ENCODE measurements around the gene CDK4.

The CDK4 gene

DNA sequence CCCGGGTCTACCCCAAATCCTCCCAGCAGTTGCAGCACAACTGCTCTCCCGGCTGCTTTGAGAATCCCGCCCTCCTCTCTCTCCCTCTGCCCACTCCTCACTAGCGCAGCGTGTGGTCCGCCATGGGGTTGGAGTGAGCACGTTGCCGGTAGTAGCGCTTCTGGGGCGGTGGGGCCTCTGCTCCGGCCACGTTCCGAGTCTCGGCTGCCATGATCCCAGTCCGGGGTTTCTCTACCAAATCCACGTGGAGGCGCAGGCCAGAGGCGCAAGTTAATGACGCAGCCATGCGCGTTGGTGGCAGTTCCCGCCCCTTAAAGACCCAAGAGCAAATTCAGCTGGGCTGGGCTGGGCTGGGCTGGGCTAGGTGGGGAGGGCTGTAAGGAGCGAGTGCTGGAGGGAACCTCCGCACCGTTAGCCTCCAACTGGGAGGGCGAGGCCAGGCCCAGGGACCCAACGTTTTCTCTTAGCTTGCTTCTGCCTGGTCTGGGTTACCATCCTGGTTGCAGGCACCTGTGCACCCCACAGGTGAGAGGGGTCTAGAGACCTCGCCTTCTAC is 19.8 kb upstream of the CDK4 start, which contains the start of gene METTL1:
Gene METTL1 (minus strand): TSS at position 233 of the 556 bp plus-strand sequence. CDS start 22 bp downstream, at position 211.
- peak; percentile 96 for DNase-seq (ENCODE audit: low spot score)

DNA sequence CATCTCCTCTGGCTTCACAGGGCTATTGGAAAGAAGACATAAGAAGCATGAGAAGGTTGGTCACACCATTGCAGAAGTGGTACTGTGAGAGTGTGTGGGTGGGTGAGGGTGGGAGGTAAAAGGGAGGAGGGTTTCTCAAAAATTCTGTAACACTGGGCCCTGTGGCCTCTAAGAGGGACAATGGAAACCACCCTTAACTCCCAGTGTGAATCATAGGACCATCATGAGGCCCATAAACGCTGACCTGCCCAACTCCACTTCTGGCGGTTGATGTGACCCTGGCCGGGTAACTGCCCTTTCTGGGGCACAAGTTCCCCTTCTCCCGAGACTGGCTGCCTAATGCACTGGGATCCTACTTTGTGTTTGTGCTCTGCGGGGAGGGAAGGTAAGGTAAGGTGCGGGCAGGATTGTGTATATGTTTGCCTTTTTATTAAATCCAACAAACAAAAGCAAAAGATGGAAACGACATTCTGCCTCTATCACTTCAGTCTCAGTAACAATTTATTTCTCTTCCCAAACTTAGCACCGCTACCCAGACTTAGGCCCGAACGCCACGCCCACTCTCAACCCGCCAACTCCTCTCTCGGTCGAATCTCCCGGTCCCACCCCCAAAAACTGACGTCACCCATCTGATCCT is 19.2 kb upstream of the CDK4 start:
- peak; percentile 87 for DNase-seq (ENCODE audit: low spot score)

DNA sequence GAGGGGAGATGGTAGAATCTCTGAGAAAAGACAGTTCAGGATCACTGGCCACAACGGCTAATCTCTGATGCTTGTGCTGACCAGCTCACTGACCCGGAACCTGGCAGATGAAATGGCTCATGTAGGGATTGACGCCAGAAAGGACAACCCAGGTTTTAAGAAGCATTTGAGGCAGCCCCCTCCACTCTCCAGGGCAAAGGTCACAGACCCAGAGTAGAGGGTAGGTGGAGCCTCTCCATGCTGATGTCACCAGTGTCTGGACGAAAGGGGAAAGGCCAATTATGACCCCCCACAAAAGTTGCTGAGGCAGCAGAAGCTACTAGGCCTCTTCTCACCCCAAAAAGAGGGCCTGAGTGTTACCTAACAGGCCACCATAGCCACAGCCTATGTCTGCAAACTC is 18.6 kb upstream of the CDK4 start:
- no peak for DNase-seq (ENCODE audit: low spot score)

DNA sequence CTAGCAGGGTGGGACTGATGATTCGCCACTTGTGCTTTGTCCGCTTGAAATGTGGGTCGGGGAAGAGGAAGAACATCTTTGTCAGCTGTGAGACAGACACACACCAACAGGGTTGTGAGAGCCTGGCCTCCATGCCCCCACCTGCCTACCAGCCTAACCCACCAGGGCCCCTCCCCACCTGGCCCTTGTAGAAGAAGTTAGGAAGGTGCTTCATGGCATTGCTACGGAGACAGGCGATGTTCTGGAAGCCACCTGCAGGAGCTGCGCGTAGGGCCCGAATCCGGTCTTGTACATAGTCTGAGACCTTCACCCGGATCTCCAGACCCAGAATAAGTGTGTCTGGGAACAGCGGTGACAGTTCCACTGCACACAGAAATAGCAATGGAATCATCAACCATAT is 17.5 kb upstream of the CDK4 start:
- no peak for DNase-seq (ENCODE audit: low spot score)

DNA sequence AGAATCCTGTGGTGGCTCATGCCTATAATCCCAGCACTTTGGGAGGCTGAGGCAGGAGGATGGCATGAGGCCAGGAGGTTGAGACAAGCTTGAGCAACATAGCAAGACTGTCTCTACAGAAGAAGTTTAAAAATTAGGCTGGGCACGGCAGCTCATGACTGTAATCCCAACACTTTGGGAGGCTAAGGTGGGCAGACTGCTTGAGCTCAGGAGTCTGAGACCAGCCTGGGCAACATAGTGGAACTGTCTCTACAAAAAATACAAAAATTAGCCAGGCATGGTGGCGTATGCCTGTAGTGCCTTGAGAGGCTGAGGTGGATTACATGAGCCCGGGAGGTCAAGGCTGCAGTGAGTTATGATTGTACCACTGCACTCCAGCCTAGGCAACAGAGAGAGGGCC is 15.8 kb upstream of the CDK4 start:
- DNase-seq (ENCODE audit: low spot score) = no peak

DNA sequence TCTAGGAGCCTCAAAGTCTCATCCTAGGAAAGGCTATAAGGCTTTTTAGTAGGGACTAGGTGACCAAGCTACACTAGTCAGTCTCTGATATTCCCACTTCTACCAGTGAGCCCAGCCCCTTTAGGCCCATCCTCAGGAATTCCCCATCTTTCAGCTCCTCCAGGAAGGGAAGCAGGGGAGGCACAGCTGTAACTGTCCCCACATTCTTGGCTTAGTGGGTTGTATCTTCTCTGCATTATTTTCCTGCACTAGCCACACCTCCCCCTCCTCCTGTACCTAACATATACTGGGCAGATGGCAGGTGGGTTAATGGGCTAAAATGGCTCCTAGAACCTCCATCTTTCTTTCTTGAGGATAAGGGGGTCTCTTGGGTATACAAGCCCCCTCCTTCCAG is 15.2 kb upstream of the CDK4 start:
- no peak for DNase-seq (ENCODE audit: low spot score)

DNA sequence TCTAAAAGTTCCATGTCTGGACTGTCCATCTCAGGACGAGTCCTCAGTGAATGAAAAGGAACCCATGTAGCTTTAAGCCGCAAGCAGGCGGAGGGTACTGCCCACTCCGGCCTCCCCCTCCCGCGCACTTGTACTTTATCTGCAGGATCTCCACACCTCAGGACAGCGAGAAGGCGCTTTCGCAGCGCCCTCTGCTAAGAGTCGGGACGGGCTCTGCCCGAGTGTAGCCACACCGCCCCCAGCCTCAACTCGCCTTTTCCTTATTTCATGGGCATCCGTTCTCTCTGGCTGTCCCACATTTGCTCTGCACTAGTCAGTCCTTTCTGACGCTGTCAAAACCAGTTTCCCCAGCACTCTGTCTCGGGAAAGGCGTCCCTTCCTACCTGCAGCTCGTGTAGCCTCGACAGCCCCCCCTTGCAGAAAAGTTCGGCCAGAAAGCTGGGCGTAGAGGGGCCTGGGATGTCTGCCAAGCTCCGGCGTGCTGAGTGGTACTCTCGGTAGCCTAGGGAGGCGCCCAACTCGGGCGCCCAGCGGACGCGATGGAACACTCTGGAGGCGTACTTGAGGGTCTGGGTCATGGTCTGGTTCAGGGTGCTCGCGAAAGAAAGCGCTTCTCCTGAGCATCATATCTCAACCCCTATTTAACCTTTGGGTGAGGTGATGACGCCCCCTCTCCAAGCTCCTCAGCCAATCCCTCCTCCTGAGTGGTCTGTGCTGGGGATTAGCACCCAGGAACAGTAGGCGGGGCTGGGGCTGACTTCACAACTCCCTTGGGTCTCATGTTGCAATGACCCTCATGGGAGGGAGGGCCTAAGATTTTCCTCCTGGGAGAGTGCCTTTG is 14.6 kb upstream of the CDK4 start, which contains the start of gene CYP27B1:
Gene CYP27B1 (minus strand): TSS at position 615 of the 841 bp plus-strand sequence. CDS start 37 bp downstream, at position 578.
- peak; percentile 31 for DNase-seq (ENCODE audit: low spot score)

DNA sequence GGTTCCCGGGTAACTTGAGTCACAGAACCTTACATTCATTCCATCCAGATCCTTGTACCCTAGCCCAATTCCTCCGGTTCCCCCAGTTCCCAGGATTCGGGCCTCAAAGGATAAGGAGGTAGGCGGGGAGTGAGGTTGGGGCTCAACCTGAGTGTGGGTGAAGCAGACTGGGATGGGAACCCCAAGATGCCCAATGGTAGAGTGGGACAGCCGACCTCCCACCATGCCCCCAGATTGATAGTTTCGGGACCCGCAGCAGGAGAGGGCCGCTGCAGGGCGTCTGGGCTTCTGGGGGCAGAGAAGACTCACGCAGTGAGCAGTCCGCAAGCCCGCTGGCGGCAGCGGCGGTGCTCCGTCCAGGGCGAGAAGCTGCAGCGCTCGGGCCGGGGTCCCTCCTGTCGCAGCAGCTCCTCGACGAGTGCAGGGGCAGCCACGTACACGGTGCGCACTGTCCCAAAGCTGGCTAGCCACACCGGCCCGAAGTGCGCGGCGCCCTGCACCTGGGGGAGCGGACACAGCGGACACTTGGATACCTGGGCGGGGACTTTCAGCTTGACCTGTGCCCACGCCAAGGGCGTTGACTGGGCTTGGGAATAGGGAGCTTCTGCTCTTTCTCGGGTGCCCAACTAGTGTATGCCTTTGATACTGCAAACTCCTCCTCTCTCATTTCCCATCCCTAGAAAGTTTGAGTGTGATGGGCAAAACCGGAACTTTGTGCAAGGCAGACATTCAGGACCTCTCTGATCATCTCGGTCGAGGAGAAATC is 13.8 kb upstream of the CDK4 start:
- no peak for DNase-seq (ENCODE audit: low spot score)

DNA sequence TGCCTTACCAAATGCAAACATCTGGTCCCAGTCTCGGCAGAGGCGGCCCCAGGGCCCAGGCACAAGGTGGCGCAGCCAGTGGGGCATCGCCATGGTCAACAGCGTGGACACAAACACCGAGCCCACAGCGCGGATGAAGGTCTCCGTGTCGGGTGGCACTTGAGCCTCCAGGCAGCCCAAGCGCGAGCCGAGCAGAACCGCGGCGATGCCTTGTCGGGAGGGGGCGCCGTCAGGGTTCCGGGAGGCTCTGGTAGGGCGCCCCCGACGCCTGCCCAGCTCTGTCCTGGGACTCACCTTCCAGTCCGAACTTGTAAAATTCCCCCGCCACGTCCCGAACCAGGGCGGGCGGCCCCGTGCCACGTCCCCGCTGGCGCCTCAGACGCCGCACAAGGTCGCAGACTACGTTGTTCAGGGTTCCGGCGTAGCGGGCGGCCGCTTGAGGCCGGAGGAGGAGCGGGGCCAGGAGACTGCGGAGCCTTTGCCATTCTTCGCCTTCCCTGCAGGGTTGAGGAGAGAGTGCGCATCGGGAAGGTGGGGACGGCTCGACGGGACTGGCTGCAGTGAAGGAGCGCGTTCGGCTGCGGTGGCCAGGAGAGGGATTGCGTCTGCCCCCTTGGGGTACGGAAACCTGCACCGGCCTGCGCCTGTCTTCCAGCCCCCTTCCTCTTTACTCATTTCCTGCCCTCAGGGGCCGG is 13.0 kb upstream of the CDK4 start:
- DNase-seq (ENCODE audit: low spot score) = peak; percentile 40

DNA sequence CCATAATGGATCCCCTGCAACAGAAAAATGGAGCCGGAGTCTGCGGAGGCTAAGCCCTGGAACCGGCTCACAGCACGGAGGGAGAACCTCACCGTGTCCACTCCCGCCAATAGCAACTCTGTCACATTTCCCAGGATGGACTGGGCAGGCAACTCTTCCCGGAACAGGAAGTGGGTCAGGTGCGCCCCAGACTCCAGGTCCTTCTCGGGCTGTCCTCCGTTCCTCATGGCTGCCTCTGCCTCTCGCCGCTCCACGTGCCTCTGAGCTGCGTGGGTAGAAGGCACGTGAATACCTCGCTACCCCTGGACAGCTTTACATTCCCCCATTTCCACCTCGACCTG is 12.5 kb upstream of the CDK4 start:
- DNase-seq (ENCODE audit: low spot score) = peak; percentile 26

DNA sequence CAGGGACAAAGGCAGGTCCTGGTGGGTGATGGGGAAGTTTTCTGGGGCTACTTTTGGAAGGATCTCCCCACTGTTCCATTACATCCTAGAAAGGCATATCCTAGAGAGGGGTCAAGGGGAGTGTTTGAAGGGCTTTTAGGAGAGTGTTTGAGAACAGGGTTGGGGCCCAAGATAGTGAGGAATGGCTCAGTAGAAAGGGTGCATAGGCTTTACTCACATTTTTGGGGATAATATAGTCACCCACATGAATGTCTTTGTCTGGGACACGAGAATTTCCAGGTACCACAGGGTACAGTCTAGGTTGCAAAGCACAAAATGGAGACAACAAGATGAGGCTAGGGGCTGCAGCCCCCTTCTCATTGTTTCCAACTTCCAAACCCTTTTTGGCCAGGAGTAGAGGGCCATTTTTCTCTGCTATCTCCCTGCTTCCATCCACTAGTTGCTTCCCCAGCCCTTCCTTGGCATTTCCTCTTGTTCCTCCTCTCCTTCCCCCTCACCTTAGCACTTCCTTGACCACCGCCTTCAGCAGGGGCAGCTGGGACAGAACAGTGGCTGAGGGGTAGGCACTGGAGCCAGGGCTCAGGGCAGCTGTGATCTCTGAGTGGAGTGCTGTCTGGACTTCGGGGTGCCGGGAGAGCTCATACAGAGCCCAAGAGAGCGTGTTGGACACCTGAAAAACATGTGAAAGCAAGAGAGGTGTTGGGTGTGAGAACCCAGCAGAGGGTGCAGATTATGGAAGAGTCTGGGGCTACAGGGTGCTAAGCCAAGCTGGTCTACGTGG is 12.0 kb upstream of the CDK4 start:
- DNase-seq (ENCODE audit: low spot score) = no peak

DNA sequence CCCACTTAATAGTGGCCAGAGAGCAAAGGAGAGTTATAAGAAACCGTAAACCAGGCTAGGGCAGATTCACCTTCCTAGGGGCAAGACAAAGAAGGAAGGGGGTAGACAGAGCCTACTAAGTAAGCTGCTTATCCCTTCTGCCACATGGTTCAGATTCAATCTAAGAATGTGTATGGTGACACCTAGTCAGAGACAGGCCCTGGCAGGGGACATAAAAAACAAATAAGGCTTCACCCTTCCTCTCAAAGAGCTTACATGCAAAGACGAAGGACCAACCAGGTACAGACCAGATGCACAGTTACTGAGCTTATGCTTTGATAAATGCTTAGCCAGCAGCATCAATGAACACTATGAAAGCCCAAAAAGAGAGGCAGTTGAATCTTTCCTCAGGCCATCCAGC is 10.4 kb upstream of the CDK4 start:
- no peak for DNase-seq (ENCODE audit: low spot score)

DNA sequence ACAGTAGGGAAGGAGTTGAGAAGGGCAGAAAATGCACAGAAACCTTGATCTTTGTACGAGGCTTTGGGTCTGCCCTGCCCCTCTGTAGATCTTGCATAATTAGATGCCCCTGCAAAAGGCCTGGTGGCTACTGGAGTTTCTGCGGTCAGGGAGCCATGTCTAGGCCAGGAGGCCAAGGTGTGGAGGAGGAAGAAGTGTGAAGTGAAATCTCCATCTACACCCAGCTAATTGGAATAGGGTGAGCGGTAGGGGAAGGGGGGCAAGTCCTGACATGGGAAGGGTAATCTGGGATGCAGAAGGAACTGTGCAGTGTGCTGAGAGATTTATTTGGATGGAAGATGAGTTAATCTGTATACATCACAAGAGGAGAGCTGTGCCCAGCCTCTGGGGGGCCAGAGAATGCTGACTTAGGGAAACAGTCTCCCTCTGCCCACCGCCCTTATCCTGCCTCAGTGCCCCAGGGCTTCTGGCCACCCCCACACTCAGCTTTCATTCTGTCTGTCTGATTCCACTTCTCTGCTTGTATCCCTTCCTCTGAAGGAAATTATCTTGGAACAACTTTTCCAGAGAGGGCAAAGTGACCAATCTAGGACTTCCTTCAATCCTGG is 9.4 kb upstream of the CDK4 start:
- DNase-seq (ENCODE audit: low spot score) = no peak

DNA sequence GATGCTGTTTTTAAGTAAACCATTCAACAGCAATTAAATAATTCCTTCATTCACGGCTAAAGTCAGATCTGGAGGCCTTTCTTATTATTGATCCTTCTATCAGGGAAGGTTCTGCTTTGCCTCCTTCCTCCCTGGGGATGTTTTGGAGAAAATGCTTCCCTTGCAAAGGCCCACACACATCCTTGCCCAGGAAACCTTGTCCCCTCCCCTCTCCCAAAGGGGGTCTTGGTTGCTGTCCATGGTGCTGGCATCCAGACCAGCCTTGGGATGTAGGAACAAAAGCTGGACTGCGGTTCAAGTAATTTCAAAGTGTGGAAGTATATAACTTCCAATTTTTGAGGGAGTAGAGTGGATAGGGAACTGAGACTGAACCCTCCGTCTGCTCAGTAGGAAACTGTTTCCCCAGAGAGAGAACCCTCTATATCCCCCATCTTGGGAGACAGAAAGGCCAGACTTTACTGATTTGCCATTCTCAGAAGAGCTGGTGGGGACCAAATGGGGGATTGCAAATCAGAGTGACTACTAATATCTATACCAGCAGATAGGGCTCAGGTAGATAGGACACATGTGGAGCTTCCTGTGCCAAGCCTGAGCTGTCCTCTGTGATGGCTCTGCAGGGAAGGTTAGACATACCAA is 8.4 kb upstream of the CDK4 start:
- DNase-seq (ENCODE audit: low spot score) = no peak

DNA sequence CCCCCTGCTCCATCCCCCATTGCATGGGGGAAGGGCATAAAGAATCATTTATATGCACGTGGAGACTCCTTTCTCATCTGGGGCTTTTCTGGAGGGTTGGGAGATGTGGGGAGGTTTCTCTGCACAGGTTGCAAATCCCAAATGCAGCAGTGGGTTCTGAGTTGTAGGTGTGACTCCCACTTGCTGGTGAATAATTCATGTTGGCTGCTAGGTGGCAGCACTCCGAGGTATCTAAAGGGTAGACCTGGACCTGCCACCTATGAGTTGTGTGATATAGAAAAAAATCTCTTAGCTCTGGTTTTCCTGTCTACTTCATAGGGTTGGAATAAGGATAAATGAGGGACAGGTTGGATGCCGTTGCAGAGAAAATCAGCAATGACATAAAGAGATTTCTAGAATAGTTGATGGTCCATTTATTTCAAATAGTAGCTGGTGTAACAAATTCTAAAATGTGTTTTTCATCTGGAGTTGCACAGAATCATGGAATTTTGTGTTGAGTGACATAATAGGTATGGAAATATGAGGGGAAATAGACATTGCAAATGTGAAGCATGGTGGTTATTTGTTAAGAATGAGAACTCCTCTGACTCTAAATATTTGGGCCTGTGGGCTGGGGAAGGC is 7.4 kb upstream of the CDK4 start:
- peak; percentile 58 for DNase-seq (ENCODE audit: low spot score)

DNA sequence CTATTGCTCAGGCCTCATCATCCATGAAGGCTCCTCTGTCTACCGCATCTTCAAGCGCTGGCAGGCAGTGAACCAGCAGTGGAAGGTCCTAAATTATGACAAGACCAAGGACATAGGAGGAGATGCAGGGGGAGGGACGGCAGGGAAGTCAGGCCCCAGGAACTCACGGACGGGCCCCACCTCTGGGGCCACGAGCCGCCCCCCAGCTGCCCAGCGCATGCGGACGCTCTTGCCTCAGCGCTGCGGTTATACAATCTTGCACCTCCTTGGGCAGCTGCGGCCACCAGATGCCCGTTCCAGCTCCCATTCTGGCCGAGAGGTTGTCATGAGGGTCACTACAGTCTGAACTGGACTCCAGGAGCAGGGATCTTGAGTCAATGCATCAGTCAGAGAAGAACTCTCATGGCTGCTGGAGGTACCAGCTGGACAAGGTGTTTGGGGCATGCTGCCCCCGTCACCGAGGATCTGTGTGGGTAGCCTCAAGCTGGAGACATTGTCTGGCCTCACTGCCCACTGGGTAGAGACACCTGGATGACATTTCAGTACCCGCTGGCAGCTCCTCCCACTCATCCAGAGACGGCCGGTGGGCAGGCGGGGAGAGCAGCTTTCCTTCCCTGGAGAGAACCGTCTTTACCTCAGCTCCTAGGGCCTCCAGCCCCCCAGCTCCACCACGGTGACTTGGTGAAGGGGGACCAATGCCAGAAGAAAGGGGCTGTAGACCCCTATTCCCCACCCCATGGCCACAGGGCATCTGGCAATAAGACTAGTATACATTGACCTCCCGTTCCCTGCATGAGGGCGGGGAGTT is 6.6 kb upstream of the CDK4 start:
- no peak for DNase-seq (ENCODE audit: low spot score)

DNA sequence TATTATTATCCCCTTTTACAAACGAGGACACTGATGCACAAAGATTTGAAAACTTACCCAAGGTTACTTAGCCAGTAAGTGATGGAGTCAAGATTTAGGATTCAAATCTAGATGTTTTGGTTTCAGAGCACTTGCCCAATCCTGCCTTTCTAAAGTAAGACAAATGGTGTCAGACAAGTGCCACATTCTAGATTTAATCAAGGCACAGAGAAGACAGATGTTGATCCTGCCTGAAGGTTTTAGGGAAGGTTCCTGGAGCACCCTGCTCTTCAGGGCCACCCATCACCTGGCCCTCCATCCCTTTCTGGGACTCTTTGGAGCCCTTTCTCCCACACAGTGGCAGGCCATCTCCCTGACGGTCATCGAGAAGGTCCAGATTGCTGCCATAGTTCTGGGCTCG is 5.7 kb upstream of the CDK4 start:
- no peak for DNase-seq (ENCODE audit: low spot score)

DNA sequence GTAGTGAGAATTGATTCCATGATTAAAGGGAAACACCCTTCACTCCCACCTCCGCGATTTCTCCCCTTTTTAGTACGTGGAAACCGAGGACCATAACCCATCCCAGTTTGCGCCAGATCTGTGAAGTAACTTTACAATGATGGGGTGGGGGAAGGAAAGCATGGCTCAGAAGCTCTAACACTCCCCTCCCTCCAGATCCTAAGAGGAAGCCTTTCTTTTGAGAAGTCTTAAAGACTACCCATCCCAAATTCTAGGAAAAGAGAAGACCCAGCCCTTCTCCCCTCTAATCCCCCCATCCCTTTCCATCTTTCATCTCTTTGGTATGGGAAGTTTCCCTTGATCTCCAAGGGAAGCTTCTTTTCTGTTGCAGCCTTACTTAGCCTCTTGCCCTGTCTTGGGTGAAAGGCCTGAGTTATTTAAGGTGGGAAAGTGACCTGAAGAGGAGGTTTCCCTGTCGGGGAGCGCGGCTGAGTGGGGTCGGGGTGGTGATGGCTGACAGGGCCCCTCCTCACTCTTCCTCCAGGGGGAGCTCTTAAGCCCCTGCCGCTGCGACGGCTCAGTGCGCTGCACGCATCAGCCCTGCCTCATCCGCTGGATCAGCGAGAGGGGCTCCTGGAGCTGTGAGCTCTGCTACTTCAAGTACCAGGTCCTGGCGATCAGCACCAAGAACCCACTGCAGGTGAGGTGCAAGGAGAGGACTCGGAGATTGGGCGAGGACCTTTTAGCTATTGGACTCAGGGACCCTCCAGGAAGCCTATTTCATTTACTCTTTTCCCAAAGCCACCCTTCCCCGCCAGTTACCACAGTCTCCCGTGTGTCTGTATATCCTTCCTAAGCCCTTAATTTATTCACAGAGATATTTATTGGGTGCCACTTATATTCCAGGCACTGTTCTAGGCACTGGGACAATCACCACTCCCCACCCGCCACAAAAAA is 4.6 kb upstream of the CDK4 start:
- DNase-seq (ENCODE audit: low spot score) = peak; percentile 34
